Hindlimb muscle (tissue), 1 donor: ENCODE data around the gene CNIH1. TPM values are rescaled to one million over a fixed set of nuclear protein-coding genes. Genes with fewer than 3 reads are reported as not detected.
"Not testable (repeated sequence)": the region's sequence is repeated elsewhere in the genome, so short reads cannot be mapped to it uniquely, and the experiment has no call there.

Experiments used
- DNase-seq: peaks from one replicate; pipeline ENCODE4 v3.0.0-alpha.2; 2013
- polyA plus RNA-seq: library from polyadenylated mRNA; unstranded; fragments of 120-200 nt; gene quantifications from one replicate; pipeline ENCODE4 v1.2.1, GENCODE V29; 2013; ENCODE audit not compliant: insufficient read length

The CNIH1 gene
- polyA plus RNA-seq, 1 donor: 155 TPM

DNA sequence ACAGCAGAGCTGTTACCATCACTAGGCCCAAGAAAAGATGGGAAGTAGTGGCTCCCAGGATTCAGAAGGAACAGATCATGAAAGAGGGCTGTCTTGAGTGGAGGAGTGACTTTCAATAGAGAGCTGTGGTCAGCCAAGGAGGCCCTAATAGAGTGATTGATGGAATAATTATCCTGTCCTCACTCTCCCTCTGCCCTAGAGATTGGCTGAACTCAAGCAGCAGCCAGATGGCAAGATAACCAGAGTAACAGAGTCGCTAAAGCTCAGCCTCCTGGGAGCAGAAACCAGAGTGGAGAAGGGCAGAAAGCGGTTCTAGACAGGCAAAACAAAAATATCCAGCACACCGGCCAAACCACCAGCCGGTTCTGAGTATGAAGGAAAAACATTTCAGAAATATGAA lies 24.5 kb upstream of the CNIH1 start:
- no peak for DNase-seq

DNA sequence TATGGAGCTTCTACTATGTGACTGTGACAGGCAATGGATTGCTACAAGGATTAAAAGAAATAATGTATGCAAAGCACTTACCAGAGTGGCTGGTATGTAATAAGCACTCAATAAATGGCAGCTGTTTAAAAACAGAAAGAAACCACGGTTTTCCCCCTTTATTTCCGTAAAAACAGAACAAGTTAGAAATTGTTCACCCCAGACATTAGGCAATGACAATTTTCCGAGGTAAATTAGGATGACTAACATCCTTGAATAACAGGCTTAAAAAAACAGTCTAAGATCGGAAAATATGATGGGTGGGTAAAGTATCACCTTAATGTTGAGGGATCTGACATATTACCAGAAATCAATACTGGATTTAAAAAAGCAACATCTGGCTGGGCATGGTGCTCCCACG lies 20.9 kb upstream of the CNIH1 start:
- no peak for DNase-seq

DNA sequence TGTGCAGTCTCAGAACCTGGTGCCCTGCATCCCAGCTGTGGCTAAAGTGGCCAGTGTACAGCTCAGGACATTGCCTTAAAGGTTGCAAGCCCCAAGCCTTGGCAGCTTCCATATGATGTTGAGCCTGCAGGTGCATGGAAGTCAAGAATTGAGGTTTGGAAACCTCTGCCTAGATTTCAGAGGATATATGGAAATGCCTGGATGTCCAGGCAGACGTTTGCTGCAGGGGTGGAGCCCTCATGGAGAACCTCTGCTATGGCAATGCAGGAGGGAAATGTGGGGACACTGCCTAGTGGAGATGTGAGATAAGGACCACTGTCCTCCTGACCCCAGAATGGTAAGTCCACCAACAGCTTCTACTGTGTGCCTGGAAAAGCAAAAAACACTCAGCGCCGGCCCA lies 17.9 kb upstream of the CNIH1 start:
- DNase-seq: no peak

GRCh38 chr14:54458536-54458935 lies 17.4 kb upstream of the CNIH1 start:
- not testable (repeated sequence) for DNase-seq

- DNase-seq: no peak
Observed at GRCh38 chr14:54457609-54457996, 16.4 kb upstream of the CNIH1 start.

DNA sequence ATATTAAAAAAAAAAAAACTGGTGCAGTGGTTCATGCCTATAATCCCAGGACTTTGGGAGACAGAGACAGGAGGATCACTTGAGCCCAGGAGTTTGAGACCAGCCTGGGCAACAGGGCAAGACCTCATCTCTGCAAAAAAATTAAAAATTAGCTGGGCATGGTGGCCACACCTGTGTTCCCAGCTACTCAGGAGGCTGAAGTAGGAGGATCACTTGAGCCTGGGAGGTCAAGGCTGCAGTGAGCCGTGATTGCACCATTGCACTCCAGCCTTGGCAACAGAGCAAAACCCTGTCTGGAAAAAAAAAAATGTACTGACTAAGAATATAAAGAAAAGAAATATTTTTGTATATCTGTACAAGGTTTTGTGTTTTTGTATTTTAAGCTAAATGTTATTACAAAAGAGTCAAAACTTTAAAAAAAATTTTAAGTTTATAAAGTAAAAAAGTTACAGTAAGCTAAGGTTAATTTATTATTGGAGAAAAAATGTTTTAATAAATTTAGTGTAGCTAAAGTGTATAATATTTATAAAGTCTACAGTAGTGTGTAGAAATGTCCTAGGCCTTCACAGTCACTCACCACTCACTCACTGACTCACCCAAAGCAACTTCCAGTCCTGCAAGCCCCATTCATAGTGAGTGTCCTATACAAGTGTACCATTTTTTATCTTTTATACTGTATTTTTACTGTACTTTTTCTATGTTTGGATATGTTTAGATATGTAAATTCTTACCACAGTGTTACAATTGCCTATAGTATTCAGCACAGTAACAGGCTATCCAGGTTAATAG lies 15.8 kb upstream of the CNIH1 start:
- DNase-seq: not testable (repeated sequence)

DNA sequence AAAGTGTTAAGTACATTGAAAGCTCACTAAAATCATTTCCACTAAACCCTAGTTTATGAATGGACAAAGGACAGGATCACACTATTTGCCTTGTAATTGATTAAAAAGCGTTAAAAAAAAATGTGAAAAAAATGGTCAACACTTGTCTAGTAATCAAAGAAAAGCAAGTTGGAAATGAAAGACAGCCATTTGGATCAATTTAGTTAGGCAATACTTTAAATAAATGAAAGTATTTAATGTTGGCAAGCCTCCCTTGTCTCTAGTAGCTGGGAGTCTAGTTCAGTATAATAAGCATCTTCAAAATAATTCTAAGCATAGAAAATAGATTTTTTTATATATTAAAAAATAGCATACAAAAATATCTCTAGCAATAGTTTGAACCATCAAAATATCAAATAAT lies 14.2 kb upstream of the CNIH1 start:
- no peak for DNase-seq

DNA sequence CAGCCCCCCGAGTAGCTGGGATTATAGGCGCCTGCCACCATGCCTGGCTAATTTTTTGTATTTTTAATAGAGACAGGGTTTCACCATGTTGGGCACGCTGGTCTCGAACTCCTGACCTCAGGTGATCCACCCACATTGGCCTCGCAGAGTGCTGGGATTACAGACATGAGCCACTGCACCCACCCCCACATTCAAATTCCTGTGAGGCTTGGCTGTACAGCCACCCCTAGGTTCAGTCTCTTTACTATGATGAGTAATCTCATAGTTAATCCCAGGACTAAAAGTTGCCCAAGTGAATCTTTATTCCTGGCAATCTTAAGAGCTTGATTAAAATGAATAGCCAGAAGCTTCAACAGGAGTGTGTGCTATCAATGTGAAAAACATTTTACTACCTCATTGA lies 12.8 kb upstream of the CNIH1 start:
- DNase-seq: not testable (repeated sequence)

DNA sequence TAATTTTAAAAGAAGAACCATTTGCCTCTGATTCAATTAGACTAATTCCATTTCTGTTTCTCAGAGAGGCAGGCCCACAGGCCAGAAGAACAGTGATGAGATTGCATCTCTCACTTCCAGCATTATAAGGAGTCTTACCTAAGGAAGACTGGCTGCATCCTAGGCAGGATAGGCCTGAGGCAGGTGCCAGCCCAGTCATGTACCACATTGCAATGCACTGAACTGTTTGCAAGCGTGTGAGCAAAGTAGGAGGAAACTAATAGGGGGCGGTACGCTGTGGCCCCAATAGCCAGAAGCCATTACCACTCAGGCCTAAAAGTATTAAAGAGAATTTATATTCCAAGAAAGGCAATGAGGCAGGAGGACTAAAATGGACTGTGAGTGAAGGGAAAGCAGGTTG lies 12.1 kb upstream of the CNIH1 start:
- DNase-seq: no peak

DNA sequence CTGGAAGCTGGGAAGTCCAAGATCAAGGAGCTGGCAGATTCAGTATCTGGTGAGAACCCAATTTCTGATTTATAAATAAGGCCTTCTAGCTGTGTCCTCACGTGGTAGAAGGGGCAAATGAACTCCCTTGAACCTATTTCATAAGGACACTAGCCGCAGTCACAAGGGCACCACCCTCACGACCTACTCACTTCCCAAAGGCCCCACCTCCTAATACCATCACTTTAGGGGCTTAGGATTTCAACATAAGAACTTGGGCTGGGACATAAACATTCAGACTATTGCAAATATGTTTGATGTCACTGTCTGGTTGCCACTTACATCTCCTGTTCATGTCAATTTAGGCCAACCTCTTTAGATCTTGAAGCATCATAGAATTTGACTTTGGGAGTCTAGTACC lies 10.8 kb upstream of the CNIH1 start:
- no peak for DNase-seq

DNA sequence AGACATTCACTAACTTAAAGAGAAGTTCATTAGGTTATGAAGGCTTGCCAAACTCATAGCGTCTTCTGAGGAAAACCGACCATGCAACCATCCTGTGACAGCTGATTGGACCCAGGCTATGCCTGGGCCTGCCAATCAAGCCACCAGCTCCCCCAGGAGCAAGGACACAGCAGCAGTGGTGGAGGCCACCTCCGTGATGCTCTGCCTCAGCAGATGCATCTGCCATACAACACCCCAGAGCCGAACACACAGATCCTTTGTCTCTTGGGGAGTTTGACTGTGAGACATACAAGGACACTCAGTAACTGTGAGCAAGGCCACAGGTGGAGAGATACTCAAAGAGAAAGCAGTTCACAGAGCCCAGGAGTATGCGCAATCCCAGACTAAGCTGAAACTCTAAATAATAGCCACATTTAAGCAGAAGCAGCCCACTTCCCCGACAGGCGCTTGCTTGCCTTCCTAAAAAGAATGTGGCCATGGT lies 10.0 kb upstream of the CNIH1 start:
- DNase-seq: no peak

DNA sequence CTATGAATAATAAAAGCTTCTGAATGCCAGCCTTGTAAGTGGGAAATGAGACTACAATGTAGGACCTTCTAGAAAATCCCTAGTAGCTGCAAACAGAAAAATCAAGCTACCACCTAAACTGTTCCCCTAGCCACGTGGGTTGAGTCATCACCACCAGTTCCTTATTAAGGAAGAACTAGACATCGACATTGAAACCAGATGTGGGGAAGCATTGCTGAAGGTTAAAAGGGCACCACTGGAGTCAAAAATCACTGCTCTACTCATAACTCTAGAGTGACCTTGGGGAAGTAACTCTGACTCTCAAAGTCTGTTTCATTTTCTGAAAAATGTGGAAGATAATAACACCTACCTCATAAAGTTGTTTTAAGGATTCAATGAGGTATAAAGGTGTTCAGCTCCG lies 9.4 kb upstream of the CNIH1 start:
- DNase-seq: no peak

DNA sequence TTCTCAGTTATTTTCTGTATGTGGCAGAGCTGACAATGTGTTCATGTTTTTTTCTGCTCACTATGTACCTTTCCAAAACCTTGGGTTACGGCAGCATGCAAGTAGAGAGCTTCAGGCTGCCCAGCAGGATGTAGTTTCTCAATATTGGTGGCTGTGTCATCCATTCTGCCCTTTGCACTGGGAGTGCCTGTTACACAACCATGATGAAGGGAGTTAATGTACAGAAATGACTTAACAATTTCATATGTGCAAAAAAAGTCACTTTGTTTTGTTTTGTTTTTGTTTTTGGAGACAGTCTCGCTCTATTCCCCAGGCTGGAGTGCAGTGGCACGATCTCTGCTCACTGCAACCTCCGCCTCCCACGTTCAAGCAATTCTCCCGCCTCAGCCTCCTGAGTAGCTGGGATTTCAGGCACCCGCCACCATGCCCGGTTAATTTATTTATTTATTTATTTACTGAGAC lies 6.1 kb upstream of the CNIH1 start:
- no peak for DNase-seq

DNA sequence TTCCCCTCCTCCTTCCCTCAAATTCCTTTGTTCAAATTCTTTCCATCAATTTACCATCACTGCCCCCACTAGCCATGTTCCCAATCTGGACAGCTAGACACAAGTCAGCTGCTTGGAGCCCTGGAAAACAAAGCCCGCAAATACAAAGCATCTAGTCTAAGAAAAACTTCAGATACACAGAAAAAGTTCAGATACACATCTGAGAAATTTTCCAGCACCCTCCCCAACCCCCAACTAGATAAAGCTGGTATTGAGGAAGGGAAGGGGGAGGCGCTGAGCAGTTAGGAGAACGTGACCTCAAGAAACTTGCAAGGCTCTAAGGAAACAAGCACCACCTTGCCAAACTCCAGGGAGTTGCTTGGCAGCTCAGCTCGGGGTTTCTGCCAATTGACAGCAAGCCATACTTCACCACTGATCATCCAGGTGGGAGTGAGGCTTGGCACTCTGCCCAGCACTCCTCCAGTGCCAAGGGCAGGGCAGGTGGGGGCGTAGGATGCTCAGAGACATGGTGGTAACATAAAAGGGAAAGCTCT lies 5.1 kb upstream of the CNIH1 start:
- no peak for DNase-seq

DNA sequence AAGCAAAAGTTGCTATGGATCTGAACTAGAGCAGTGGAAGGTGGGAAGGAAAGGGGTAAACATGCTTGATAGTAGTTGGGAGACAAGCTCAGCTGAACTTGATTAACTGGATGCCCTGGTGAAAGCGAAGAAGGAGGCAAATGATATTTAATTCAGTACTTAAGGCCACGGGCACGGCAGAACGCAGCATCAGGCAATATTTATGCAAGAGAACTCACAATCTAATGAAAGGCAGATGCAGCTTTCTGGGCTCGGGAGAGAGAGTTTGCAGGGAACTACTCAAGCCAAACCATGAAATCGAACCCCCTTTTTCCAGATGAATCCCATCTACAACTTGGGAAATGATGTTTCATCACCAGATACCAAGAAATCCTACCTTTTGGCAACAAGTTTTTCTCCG lies 3.5 kb upstream of the CNIH1 start:
- no peak for DNase-seq

DNA sequence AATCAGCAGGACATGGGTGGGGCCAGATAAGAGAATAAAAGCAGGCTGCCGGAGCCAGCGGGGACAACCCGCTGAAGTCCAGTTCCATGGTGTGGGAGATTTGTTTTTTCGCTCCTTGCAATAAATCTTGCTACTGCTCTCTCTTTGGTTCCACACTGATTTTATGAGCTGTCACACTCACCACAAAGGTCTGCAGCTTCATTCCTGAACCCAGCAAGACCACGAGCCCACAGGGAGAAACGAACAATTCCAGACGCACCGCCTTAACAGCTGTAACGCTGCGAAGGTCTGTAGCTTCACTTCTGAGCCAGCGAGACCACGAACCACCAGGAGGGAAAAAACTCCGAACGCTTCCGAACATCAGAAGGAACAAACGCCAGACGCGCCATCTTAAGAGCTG lies 2.8 kb upstream of the CNIH1 start:
- DNase-seq: no peak

DNA sequence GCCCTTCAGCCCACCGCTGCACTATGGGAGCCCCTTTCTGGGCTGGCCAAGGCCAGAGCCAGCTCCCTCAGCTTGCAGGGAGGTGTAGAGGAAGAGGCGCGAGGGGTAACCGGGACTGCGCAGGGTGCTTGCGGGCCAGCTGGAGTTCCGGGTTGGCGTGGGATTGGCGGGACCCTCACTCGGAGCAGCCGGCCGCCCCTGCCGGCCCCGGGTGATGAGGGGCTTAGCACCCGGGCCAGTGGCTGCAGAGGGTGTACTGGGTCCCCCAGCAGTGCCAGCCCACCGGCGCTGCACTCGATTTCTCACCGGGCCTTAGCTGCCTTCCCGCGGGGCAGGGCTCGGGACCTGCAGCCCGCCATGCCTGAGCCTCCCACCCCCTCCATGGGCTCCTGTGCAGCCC lies 1.8 kb upstream of the CNIH1 start:
- not testable (repeated sequence) for DNase-seq

DNA sequence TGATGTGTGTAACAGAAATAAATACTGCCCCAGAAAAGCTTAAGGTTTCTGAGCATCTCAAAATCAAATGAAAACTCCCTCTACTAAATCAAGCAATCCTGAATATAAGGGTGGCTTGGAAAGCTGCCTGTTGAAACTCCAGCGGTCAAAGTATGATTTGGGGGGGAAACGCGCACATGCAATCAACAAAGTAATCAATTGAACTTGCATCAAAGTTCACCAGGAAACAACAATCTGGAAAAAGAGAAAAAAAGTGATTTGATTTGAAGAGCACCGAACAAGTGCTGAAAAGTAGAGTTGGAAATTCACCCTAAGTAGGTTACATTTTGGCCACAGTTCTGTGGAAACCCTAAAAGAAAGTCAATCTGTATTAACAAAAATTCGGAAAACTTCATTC lies 700 bp downstream of the CNIH1 start:
- no peak for DNase-seq

- DNase-seq: no peak
Observed at GRCh38 chr14:54440037-54440436, 1.1 kb downstream of the CNIH1 start.

- no peak for DNase-seq
Observed at GRCh38 chr14:54438703-54439102, 2.5 kb downstream of the CNIH1 start.

DNA sequence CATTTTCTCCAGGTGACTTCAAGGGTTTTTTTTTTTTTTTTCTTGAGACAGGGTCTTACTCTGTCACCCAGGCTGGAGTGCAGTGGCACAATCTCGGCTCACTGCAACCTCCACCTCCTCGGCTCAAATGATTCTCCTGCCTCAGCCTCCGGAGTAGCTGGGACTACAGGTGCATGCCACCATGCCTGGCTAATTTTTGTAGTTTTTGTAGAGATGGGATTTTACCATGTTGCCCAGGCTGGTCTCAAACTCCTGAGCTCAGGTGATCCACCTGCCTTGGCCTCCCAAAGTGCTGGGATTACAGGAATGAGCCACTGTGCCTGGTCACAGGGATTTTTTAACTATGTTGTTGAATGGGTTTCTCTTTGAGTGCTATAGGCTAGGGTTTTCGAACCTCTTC lies 3.2 kb downstream of the CNIH1 start:
- DNase-seq: not testable (repeated sequence)

DNA sequence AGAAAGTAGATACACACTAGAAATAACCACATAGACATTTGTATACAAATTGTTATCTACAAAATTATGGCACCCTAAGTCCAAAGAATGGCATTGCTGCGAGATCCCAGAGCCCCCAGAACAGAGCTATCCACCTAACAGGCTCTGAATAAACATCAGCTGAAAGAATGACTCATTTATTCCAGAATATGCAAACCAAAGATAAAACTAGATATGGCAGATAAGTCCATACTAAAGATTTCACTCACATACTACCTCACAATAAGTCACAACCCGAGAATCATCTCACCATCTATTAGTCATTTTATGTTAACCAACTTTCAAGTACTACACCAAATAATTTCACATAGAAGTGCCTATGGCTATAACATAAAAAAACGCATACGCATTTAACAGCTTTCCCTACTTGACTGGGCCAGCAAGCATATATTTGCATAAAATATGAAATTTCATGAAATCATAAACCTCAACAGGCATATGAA lies 5.6 kb downstream of the CNIH1 start:
- no peak for DNase-seq

GRCh38 chr14:54428527-54428926 lies 12.6 kb downstream of the CNIH1 start:
- no peak for DNase-seq

GRCh38 chr14:54427871-54428270 lies 13.3 kb downstream of the CNIH1 start:
- DNase-seq: no peak
